NCI-H1417 (cell line): ENCODE results near the gene RBM44.

ENCODE experiments used
- DNase-seq, 3 experiments: peaks; one replicate each; lab custom pipeline; 2025; lab: John Stamatoyannopoulos, UW

Gene RBM44

DNA sequence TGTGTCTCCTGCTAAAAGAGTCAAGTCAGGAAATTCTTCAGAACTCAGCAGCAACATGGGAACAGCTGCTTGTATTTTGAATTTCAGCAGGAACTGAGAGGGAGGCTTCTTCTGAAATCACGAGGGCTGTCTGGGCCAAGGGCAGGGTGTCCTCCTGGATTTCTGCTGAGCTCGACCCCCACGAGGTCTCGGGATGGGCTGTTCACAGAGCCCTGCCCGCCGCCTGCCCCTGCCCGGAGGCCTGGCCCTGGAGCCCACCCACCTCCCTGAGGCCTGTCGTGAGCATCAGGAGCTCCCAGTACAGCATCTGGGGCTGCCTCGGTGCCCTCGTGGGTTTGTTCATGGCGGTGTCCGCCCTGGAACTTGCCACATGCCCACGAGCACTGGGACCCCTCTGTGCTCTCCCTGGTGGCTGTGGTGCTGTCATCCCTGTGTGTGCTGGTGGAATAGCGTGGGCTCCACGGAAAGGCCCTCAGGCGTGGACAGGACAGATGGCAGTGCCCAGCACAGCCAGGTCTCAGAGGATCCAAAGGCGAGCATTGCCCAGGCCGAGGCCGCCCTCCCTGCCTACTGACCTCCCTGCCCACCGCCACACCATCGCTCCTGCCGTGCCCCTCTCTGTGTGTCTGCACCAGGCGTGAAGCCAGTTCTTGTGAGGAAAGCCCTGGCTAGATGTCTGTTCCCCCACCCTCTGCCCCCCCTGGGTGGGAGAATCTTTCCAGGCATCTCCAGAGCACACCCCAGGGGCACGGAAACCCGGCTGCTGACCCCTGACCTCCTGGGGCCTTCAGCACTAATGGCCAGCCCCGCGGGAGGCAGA lies 86.7 kb downstream of the RBM44 start:
- DNase-seq: no peak

DNA sequence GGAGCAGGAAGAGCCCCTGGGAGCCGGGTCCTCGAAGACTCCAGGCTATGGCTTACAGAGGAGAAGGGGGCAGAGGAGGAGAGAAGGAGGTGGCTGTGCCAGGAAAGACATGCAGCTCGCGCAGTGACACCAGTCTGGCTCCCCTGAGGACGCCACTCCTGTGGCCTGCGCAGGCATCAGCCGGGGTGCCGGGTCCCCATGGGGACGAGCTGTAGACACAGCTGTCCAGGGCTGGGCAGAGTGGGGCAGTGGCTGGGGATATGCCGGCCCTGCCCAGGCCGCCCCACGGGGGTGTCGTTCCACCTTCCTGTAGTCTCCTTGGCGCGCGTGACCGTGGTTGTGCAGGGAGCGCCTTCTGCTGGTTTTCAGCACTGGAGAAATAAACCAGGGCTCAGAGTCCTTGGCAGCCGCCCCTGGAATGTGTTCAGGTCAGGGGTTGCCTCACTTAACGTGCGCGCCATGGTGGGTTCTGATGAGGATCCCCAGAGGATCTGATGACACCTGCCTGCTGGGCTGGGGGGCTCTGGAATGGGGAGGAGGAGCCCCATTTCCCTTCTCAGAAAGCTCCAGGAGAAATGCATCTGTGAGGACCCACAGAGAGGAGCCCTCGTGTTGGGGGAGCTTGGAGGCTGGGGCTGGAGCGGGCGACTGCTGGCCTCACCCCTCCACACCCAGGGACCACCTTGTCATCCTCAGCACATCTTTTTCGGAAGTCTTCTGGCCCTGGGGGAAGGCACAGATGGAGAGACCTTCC lies 87.5 kb downstream of the RBM44 start:
- peak in 2 of 3 experiments; percentile 15 to 56 for DNase-seq

DNA sequence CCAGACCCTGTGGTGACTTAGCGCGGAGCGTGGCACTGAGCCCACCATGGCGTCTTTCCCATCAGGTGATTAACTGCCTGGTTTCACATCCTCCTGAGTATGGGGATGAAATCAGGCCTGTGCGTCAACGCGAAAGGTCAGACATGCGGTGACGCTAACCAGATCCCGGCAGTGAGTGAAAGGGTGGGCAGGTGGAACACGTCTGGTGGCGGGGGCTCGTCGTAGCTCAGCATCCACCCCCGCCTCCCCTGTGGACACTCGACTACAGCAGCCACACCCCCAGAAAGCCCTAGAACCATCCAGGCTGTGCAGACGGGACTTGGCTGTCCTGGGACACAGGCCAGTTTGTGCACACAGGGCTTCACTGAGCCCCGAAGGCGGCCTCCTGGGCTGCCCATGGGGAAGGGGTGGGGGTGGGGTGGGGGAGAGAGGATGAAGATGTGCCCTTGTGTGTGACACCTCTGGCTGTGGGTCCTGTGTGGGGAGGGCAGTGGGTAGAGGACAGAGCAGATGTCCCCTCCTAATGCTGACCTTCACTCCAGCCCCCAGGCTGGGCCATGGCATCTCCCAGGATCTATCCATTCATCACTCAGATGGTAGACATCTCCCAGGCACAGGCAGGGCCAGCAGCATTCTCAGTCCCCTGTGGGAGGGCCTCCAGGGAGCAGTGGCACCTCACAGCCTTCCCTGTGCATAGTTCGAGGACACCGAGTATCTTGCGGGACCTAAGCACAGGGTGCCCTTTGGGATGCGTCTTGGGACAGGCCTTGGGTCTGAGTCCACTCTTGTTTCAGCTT lies 88.3 kb downstream of the RBM44 start:
- peak in 1 of 3 experiments; percentile 19 for DNase-seq

DNA sequence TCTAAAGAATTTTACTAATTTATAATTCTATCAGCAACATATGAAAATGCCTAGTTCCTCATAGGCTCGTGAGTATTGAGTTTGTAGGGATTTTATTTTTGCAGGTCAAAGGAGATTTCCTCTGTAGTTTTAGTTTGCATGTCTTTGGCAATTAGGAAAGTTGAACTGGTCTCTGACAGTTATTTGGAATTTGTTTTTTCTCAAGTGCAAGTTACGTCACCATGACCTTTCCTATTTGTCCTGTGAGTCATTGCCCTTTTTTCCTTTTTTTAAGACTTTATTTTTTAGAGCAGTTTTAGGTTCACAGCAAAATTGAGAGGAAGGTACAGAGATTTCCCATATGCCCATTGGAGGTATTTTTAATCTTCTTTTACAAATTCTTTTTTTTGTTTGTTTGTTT lies 89.8 kb downstream of the RBM44 start:
- no peak for DNase-seq

DNA sequence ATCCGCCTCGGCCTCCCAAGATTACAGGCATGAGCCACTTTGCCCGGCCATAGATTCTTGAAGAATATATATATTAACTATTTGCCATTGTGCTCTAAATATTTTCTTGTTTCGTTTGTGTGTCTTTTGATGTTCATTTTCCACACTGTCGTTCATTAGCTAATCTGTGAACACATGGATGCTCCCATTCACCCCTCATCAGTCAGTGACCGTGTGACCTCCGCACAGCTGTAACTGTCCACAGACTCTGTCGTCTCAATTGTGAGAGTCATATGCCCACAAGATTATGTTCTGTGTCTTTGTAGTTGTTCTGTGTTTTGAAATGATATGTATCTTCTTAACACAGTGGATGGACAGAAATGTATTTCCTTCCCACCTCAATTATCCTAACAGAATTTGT lies 90.4 kb downstream of the RBM44 start:
- DNase-seq: no peak

DNA sequence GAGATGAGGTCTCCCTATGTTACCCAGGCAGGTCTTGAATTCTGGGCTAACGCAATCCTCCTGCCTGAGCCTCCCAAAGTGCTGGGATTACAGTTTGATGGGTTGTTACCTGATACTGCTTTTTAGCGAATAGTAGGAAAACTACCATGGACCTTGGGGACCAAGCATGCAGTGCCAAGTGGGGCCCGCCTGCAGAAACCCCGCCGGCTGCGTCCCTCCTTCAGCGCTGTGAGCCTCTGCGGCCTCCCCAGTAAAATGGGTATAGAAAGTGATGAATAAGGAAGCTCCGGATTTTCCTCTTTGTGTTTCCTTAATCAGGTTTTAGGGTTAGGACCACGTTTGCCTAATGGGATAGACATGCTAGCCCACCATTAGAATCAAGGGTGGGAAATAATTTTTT lies 91.2 kb downstream of the RBM44 start:
- DNase-seq: no peak
